HG03565 (cell line): ENCODE results near the gene IGF2BP2.

Experiments
- ATAC-seq: cut with Tn5 transposase; IDR thresholded peaks from one replicate; pipeline ENCODE4 v1.9.1; 2021; ENCODE audit warnings: mild to moderate bottlenecking, moderate library complexity; ENCODE audit not compliant: unreplicated experiment

Gene IGF2BP2

GRCh38 chr3:185739264-185739701 is 85.6 kb downstream of the IGF2BP2 start:
- no peak for ATAC-seq

GRCh38 chr3:185737740-185738680 is 86.8 kb downstream of the IGF2BP2 start:
- ATAC-seq = no peak

GRCh38 chr3:185737020-185737419 is 87.8 kb downstream of the IGF2BP2 start:
- ATAC-seq = no peak

GRCh38 chr3:185734725-185735096 is 90.1 kb downstream of the IGF2BP2 start:
- no peak for ATAC-seq

- ATAC-seq = no peak
Measured at GRCh38 chr3:185733980-185734724, 90.7 kb downstream of the IGF2BP2 start.

GRCh38 chr3:185732782-185733181 is 92.1 kb downstream of the IGF2BP2 start:
- ATAC-seq = no peak

GRCh38 chr3:185730550-185730949 is 94.3 kb downstream of the IGF2BP2 start:
- ATAC-seq = no peak

GRCh38 chr3:185729337-185730055 is 95.3 kb downstream of the IGF2BP2 start:
- ATAC-seq = no peak

- ATAC-seq = no peak
Measured at GRCh38 chr3:185728630-185729336, 96.1 kb downstream of the IGF2BP2 start.

GRCh38 chr3:185727873-185728272 is 97.0 kb downstream of the IGF2BP2 start:
- ATAC-seq = no peak

- ATAC-seq = no peak
Measured at GRCh38 chr3:185726254-185726967, 98.4 kb downstream of the IGF2BP2 start.

GRCh38 chr3:185724761-185725160 is 100.1 kb downstream of the IGF2BP2 start:
- ATAC-seq = no peak

GRCh38 chr3:185724251-185724650 is 100.6 kb downstream of the IGF2BP2 start:
- no peak for ATAC-seq

- no peak for ATAC-seq
Measured at GRCh38 chr3:185722881-185723280, 102.0 kb downstream of the IGF2BP2 start.

- no peak for ATAC-seq
Measured at GRCh38 chr3:185721970-185722369, 102.9 kb downstream of the IGF2BP2 start.

GRCh38 chr3:185720326-185720725 is 104.5 kb downstream of the IGF2BP2 start:
- ATAC-seq = no peak

GRCh38 chr3:185718736-185719593 is 105.9 kb downstream of the IGF2BP2 start:
- ATAC-seq = no peak

- ATAC-seq = no peak
Measured at GRCh38 chr3:185717627-185718402, 107.0 kb downstream of the IGF2BP2 start.
